Measurements from ENCODE around the gene PLA2G4B. TPM values are rescaled to one million over a fixed set of nuclear protein-coding genes. Genes with fewer than 3 reads are reported as not detected.

The PLA2G4B gene
- total and polyA plus RNA-seq, 10 of the 15 experiments (the other 5 are each of a cell fraction or from before 2014, with no cell fraction given), result 0.22 to 6.6 (median 2.9) TPM

DNA sequence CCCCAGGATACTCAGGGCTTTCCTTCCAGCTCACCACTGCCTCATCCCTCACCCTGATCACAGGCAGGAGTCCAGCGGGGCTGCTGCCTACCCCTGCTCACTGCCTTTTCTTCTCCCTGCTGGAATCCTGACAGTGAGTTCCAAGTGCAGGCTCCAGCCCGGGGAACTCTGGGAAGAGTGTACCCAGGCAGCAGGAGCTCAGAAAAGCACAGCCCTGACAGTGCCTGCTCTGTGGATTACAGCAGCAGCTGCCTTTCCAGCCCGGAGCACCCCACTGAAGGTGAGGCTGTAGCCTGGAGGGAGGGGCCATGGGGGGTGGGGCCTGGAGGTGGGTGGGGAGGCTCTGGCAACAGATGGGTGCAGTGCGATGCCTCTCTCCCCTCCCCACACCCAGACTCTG, 16.8 kb upstream of the PLA2G4B start:
- Histone ChIP-seq H3K9ac (ENCODE audit: control insufficient read depth, insufficient read depth, low read length) (no peak overlapping the region), H3K4me3 (no peak overlapping the region), H2AFZ (ENCODE audit: control insufficient read depth, low read depth, low read length) (no peak overlapping the region), H3K79me2 (ENCODE audit: control insufficient read depth, insufficient read depth, low read length) (no peaks in the 10 kb centered on the region), H3K9me3 (replicated peaks; ENCODE audit: control insufficient read depth, insufficient read depth, low read length) (no peaks in the 10 kb centered on the region), H4K20me1 (ENCODE audit: control insufficient read depth, insufficient read depth) (no peaks in the 10 kb centered on the region; the same call in 1 of the 2 replicates), H3K27ac (ENCODE audit: control insufficient read depth, insufficient read depth) (no peak overlapping the region), H3K4me2 (ENCODE audit: control insufficient read depth, insufficient read depth) (no peak overlapping the region), H3K4me1 (ENCODE audit: control insufficient read depth, insufficient read depth, low read length) (no peaks in the 10 kb centered on the region), H3K36me3 (ENCODE audit: control insufficient read depth in 2 of 2, insufficient read depth in 2 of 2, low read length in 1 of 2) (peaks cover 6 to 18% of the 10 kb centered on the region in 2 experiments; a peak in 3 of 4 replicates), H3K27me3 (replicated peaks in 1 of 2; ENCODE audit: control insufficient read depth in 2 of 2, insufficient read depth in 2 of 2, low read length in 1 of 2) (no peaks in the 10 kb centered on the region)
- ATAC-seq (no peak), DNase-seq (ENCODE audit: low read depth, low spot score) (no peak), FAIRE-seq (no peak)
- TF ChIP-seq HDAC6 (IDR thresholded peaks at IDR 0.05; ENCODE audit: unreplicated experiment), result no peak
- BruUV-seq (replicated peaks), result no TSS peak
- intact Hi-C loops (cut with micrococcal nuclease; ENCODE audit: unreplicated experiment) (no loop called here), in situ Hi-C loops (cut with MboI) (no loop called here)
- SMC1A ChIA-PET (ENCODE audit: uncharacterized antibody, unreplicated experiment), result no interaction called here
- WGBS (ENCODE audit: insufficient coverage, insufficient replicate concordance, low lambda C conversion rate, missing lambda C conversion rate), result 100% methylated on average over 3 of the region's 4 CpGs
- RAD21 ChIA-PET (ENCODE audit: unreplicated experiment), result interaction anchor here (1.2 to 2.2 kb wide), 3 partner anchors 10 to 48 kb away, joined by 3 to 11 read pairs (median 4); partner anchors contain the start of gene MAPKBP1
- CTCF ChIA-PET, result interaction anchor here (2.4 kb wide), 1 partner anchor 11 kb away, joined by 6 read pairs; no protein-coding TSS in a partner anchor
- POLR2A ChIA-PET, result interaction anchor here (0.6 kb wide), 1 partner anchor 86 kb away, joined by 3 read pairs; no protein-coding TSS in a partner anchor

DNA sequence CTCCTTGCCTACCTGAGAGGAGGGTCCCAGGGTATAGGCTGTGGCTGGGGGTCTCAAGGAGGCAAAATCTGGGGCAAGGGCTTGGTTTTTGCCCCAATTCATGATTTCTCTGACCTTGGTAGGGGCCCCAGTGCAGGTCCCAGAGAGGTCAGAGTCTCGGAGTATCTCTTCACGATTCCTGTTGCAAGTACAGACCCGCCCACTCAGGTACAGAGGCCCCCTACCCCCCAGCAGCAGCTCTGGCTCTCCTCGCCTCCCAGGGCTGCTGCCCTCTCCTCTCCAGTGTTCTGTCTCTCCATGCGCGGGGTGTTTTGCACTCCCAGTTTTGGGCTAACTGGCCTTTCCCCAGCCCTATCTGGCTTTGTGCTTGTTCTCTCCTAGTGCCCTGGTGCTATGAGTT, 16.2 kb upstream of the PLA2G4B start:
- Histone ChIP-seq H3K9ac (ENCODE audit: control insufficient read depth, insufficient read depth, low read length) (no peak overlapping the region), H3K4me3 (no peak overlapping the region), H3K9me3 (replicated peaks; ENCODE audit: control insufficient read depth, insufficient read depth, low read length) (no peaks in the 10 kb centered on the region), H3K4me1 (ENCODE audit: control insufficient read depth, insufficient read depth, low read length) (no peaks in the 10 kb centered on the region), H2AFZ (ENCODE audit: control insufficient read depth, low read depth, low read length) (no peak overlapping the region), H4K20me1 (ENCODE audit: control insufficient read depth, insufficient read depth) (no peaks in the 10 kb centered on the region; the same call in 1 of the 2 replicates), H3K4me2 (ENCODE audit: control insufficient read depth, insufficient read depth) (no peak overlapping the region), H3K79me2 (ENCODE audit: control insufficient read depth, insufficient read depth, low read length) (no peaks in the 10 kb centered on the region), H3K36me3 (ENCODE audit: control insufficient read depth in 2 of 2, insufficient read depth in 2 of 2, low read length in 1 of 2) (peaks cover 6 to 14% of the 10 kb centered on the region in 2 experiments; a peak in 3 of 4 replicates), H3K27ac (ENCODE audit: control insufficient read depth, insufficient read depth) (no peak overlapping the region), H3K27me3 (replicated peaks in 1 of 2; ENCODE audit: control insufficient read depth in 2 of 2, insufficient read depth in 2 of 2, low read length in 1 of 2) (no peaks in the 10 kb centered on the region)
- POLR2A ChIA-PET, result no interaction called here
- 92% methylated on average over 6 of the region's 6 CpGs for WGBS (ENCODE audit: insufficient coverage, insufficient replicate concordance, low lambda C conversion rate, missing lambda C conversion rate)
- RAD21 ChIA-PET (ENCODE audit: unreplicated experiment), result no interaction called here
- CTCF ChIA-PET, result no interaction called here
- TF ChIP-seq CEBPB (IDR thresholded peaks at IDR 0.05; ENCODE audit: borderline replicate concordance in 1 of 2, low read depth in 2 of 2, low read length in 2 of 2) (no peak), YBX1 (IDR thresholded peaks at IDR 0.05) (no peak), SMAD1 (IDR thresholded peaks at IDR 0.05; ENCODE audit: low read depth, partially characterized antibody) (no peak), ESRRA (IDR thresholded peaks at IDR 0.05; ENCODE audit: low read length) (no peak), HDAC6 (IDR thresholded peaks at IDR 0.05; ENCODE audit: unreplicated experiment) (no peak), MAX (IDR thresholded peaks at IDR 0.05; ENCODE audit: low read depth, low read length) (no peak), PRDM15 (CRISPR knock-in tag; IDR thresholded peaks at IDR 0.05) (no peak), PAX5 (IDR thresholded peaks at IDR 0.05; ENCODE audit: borderline replicate concordance, low read depth, low read length) (no peak), RAD51 (IDR thresholded peaks at IDR 0.05) (no peak)
- SMC1A ChIA-PET (ENCODE audit: uncharacterized antibody, unreplicated experiment), result no interaction called here
- in situ Hi-C loops (cut with MboI), result no loop called here
- BruUV-seq (replicated peaks), result no TSS peak
- no peak for DNase-seq (ENCODE audit: low read depth, low spot score)
- no peak for FAIRE-seq
- intact Hi-C loops (cut with micrococcal nuclease; ENCODE audit: unreplicated experiment), result no loop called here
- no peak for ATAC-seq

Measured in GM12878 (cell line).